KOPT-K1 (cell line): ENCODE results near the gene KLHDC3.
"Not testable (repeated sequence)": the region's sequence is repeated elsewhere in the genome, so short reads cannot be mapped to it uniquely, and the experiment has no call there.

Source experiments
- H3K27ac ChIP-seq: fragments of 200-600 bp; sonication (generic); 2 replicates; pipeline ENCODE4 v1.5.1; 2016; ENCODE audit warnings: antibody characterized with exemption, mild to moderate bottlenecking, low read depth, low read length; ENCODE audit not compliant: poor library complexity, severe bottlenecking
- H3K36me3 ChIP-seq: fragments of 200-600 bp; sonication (generic); 2 replicates; pipeline ENCODE4 v1.5.1; 2017; ENCODE audit warnings: antibody characterized with exemption, mild to moderate bottlenecking, low read length, moderate library complexity; ENCODE audit not compliant: insufficient read depth
- H3K9me3 ChIP-seq: fragments of 200-600 bp; sonication (generic); 2 replicates; pipeline ENCODE4 v1.5.1; 2017; ENCODE audit warnings: antibody characterized with exemption, low read length, mild to moderate bottlenecking; ENCODE audit not compliant: insufficient read depth, poor library complexity, severe bottlenecking

KLHDC3 gene

GRCh38 chr6:43032326-43032725 lies 18.3 kb downstream of the KLHDC3 start:
- H3K27ac ChIP-seq = no peak overlapping the region
- no peaks in the 10 kb centered on the region for H3K9me3 ChIP-seq
- H3K36me3 ChIP-seq = peaks cover 92% of the 10 kb centered on the region

- Histone ChIP-seq H3K36me3 (peaks cover 92% of the 10 kb centered on the region), H3K9me3 (no peaks in the 10 kb centered on the region)
Measured at GRCh38 chr6:43033496-43034189, 19.6 kb downstream of the KLHDC3 start.

GRCh38 chr6:43034190-43034525 lies 20.1 kb downstream of the KLHDC3 start:
- no peak overlapping the region for H3K27ac ChIP-seq
- no peaks in the 10 kb centered on the region for H3K9me3 ChIP-seq
- peaks cover 92% of the 10 kb centered on the region for H3K36me3 ChIP-seq

More at GRCh38 chr6:43033496-43034189, 19.6 kb downstream of the KLHDC3 start:
- H3K27ac ChIP-seq = no peak overlapping the region

GRCh38 chr6:43035495-43036194 lies 21.6 kb downstream of the KLHDC3 start:
- Histone ChIP-seq H3K27ac (no peak overlapping the region), H3K9me3 (no peaks in the 10 kb centered on the region), H3K36me3 (peaks cover 91% of the 10 kb centered on the region)

GRCh38 chr6:43036712-43037111 lies 22.7 kb downstream of the KLHDC3 start:
- Histone ChIP-seq H3K9me3 (no peaks in the 10 kb centered on the region), H3K27ac (no peak overlapping the region), H3K36me3 (peaks cover 92% of the 10 kb centered on the region)

GRCh38 chr6:43037197-43037596 lies 23.1 kb downstream of the KLHDC3 start:
- Histone ChIP-seq H3K27ac (no peak overlapping the region), H3K9me3 (no peaks in the 10 kb centered on the region), H3K36me3 (peaks cover 89% of the 10 kb centered on the region)

- Histone ChIP-seq H3K36me3 (peaks cover 89% of the 10 kb centered on the region), H3K9me3 (no peaks in the 10 kb centered on the region), H3K27ac (no peak overlapping the region)
Measured at GRCh38 chr6:43037706-43038105, 23.7 kb downstream of the KLHDC3 start.

GRCh38 chr6:43038727-43039126 lies 24.7 kb downstream of the KLHDC3 start:
- Histone ChIP-seq H3K27ac (no peak overlapping the region), H3K36me3 (peaks cover 89% of the 10 kb centered on the region), H3K9me3 (no peaks in the 10 kb centered on the region)

GRCh38 chr6:43040542-43041257 lies 26.7 kb downstream of the KLHDC3 start:
- Histone ChIP-seq H3K27ac (no peak overlapping the region), H3K9me3 (no peaks in the 10 kb centered on the region), H3K36me3 (peaks cover 87% of the 10 kb centered on the region)

- not testable (repeated sequence) for H3K27ac ChIP-seq, H3K9me3 ChIP-seq
- H3K36me3 ChIP-seq = peaks cover 89% of the 10 kb centered on the region
Measured at GRCh38 chr6:43041475-43041874, 27.4 kb downstream of the KLHDC3 start.

- Histone ChIP-seq H3K27ac (no peak overlapping the region), H3K9me3 (no peaks in the 10 kb centered on the region), H3K36me3 (peaks cover 89% of the 10 kb centered on the region)
Measured at GRCh38 chr6:43043310-43043709, 29.3 kb downstream of the KLHDC3 start.

- Histone ChIP-seq H3K36me3 (peaks cover 87% of the 10 kb centered on the region), H3K9me3 (no peaks in the 10 kb centered on the region), H3K27ac (no peak overlapping the region)
Measured at GRCh38 chr6:43045371-43045930, 31.4 kb downstream of the KLHDC3 start.

GRCh38 chr6:43047998-43048397 lies 33.9 kb downstream of the KLHDC3 start:
- H3K36me3 ChIP-seq = peaks cover 71% of the 10 kb centered on the region
- no peak overlapping the region for H3K27ac ChIP-seq
- H3K9me3 ChIP-seq = no peaks in the 10 kb centered on the region

GRCh38 chr6:43050981-43051380 lies 36.9 kb downstream of the KLHDC3 start:
- H3K36me3 ChIP-seq = peaks cover 56% of the 10 kb centered on the region
- H3K27ac ChIP-seq = no peak overlapping the region
- no peaks in the 10 kb centered on the region for H3K9me3 ChIP-seq

- Histone ChIP-seq H3K27ac (peak overlapping the region; percentile 85), H3K36me3 (peaks cover 47% of the 10 kb centered on the region), H3K9me3 (no peaks in the 10 kb centered on the region)
Measured at GRCh38 chr6:43052225-43052841, 38.3 kb downstream of the KLHDC3 start.
